A549 treated with RU486 at 1 μM for 4 hours (cell line): ENCODE results near the gene BAG1. TPM values are rescaled to one million over a fixed set of nuclear protein-coding genes. Genes with fewer than 3 reads are reported as not detected.

Experiments
- total RNA-seq: library from RNA; stranded (reverse); fragments of 200-300 nt; extraction: Qiagen RNA extraction; gene quantifications from 5 replicates; pipeline ENCODE4 v1.2.3, GENCODE V29; 2022; ENCODE audit warnings: low read depth

Gene BAG1
- 141 to 166 TPM (median 156 TPM) in 5 replicates for total RNA-seq

DNA sequence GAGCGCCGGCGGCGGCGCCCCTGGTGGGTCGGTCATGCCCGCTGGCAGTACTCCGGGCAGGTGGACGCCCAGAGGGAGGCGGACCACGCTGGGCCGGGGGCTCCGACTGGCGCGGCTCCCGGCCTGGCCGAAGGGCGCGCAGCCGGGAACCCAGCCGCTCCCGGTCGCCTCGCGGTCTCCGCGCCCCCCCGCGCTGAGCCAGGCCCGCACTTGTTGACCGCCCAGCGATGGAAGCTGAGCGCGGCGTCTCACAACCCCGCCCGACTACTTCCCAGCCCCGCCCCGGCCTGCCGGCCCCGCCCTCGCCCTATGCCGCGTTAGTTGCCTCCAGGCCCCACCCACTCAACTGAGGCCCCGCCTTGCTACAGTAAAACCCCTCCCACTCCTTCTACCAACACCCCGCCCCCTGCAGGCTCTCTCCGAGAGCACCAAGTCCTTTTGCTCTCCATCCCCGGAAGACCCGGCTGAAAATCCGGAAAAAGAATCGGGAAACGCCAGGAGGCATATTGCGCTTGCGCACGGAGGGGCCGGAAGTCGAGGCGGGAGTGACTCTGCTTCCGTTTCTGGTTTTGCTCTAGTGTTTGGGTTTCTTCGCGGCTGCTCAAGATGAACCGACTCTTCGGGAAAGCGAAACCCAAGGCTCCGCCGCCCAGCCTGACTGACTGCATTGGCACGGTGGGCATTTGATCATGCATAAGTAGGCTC, at the start of gene BAG1, which contains the start of gene CHMP5:
Gene BAG1 (minus strand): TSS at position 236 of the 705 bp plus-strand sequence.
Gene CHMP5 (plus strand): TSS at position 577 of the 705 bp plus-strand sequence. CDS start 30 bp downstream, at position 607.

DNA sequence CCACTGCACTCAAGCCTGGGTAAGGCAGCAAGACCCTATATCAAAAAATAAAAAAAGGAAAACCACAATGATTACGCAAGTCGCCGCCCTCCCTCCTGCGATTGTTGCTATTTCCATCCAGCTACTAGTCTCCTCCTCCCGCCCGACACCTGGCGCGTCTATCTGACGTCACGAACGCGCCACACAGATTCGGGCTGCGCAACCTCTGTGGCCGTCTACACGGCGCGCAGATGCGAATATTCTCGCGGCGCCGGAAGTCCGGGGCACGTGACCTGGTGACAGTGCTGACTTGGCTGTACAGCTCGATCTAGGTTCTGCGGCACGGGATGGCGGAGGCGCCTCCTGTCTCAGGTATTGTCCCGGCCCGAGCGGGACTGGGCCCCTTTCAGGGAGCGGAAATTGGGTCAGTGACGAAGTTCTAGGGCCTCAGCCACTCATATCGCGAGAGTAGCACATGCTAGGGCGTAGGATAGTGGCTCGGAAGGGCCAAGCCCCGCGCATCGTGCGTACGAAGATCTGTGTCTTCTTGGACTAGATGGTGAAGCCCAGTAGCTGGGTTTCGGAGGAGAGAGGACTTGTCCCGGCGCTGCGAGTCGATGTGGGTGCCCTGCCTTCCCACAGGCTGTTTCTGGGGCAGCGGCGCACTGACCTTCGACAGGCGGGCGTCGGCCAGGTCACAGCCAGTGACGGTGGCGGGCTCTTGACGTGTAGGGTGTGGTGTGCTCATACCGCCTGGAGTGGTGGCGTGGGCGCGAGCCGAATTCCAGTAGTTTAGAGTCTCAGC, 25.9 kb upstream of the BAG1 start, which contains the start of gene NFX1:
Gene NFX1 (plus strand): TSS at position 270 of the 784 bp plus-strand sequence. CDS start 57 bp downstream, at position 327.

DNA sequence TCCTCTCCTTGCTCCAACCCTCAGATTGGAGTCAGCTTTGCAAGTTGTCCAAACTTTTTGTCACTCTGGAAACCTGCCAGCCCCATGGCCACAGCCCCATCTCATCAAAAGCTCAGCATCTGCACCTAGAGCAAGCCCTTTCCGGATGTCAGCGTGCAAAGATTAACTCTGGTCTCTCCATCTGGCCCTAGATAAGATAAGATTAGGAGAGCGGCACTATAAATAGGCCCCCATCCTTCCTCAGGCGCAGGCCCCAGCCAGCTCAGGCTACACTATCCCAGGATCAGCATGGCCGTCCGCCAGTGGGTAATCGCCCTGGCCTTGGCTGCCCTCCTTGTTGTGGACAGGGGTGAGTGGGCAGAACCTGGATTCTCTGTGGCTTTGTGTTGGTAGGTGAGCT, 24.6 kb downstream of the BAG1 start, which contains the start of gene SPINK4:
Gene SPINK4 (plus strand): TSS at position 247 of the 400 bp plus-strand sequence. CDS start 42 bp downstream, at position 289.

Other genes with a start within 250 kb of the BAG1 start
- gene DNAJA1, start 239.4 kb downstream of the BAG1 start, total RNA-seq = 229 to 270 TPM (median 268 TPM) in 5 replicates
- gene SMU1, start 188.0 kb downstream of the BAG1 start, total RNA-seq = 17.2 to 23.4 TPM (median 20.1 TPM) in 5 replicates
- gene B4GALT1, start 97.4 kb downstream of the BAG1 start, total RNA-seq = 122 to 183 TPM (median 172 TPM) in 5 replicates
- gene SPINK4, start 24.5 kb downstream of the BAG1 start, total RNA-seq = not detected in 5 replicates
- 68.2 to 91.4 TPM (median 79.5 TPM) in 5 replicates for gene CHMP5, start 341 bp upstream of the BAG1 start, total RNA-seq
- gene NFX1, start 25.8 kb upstream of the BAG1 start, total RNA-seq = 27.4 to 30.4 TPM (median 30.3 TPM) in 5 replicates
- gene AQP7, start 137.9 kb upstream of the BAG1 start, total RNA-seq = 0.35 to 0.74 TPM (median 0.53 TPM) in 5 replicates
- 15.9 to 27.5 TPM (median 22.9 TPM) in 5 replicates for gene AQP3, start 182.9 kb upstream of the BAG1 start, total RNA-seq
- gene NOL6, start 209.2 kb upstream of the BAG1 start, total RNA-seq = 57.9 to 75.2 TPM (median 67.9 TPM) in 5 replicates